Nephron progenitor cell (in vitro differentiated cells): ENCODE measurements around the gene APLP2.

Experiments used
- DNase-seq: peaks from one replicate; pipeline ENCODE4 v3.0.0; 2021
- H3K27ac Mint-ChIP-seq: 2 replicates; pipeline ENCODE4 v1.8.0; 2021; ENCODE audit warnings: mild to moderate bottlenecking, moderate library complexity, mixed read lengths
- H3K27me3 Mint-ChIP-seq: 2 replicates; pipeline ENCODE4 v1.8.0; 2021; ENCODE audit warnings: mild to moderate bottlenecking, low read depth, mixed read lengths; ENCODE audit not compliant: poor library complexity
- H3K36me3 Mint-ChIP-seq: 2 replicates; pipeline ENCODE4 v1.8.0; 2021; ENCODE audit warnings: low read depth, mixed read lengths
- H3K4me1 Mint-ChIP-seq: 2 replicates; pipeline ENCODE4 v1.8.0; 2021; ENCODE audit warnings: mixed read lengths
- H3K4me3 Mint-ChIP-seq: 2 replicates; pipeline ENCODE4 v1.8.0; 2021; ENCODE audit warnings: mild to moderate bottlenecking, moderate library complexity, mixed read lengths
- H3K9me3 Mint-ChIP-seq: 2 replicates; pipeline ENCODE4 v1.8.0; 2021; ENCODE audit warnings: mild to moderate bottlenecking, moderate library complexity, mixed read lengths
- TF ChIP-seq, protein P1 (sequence below): fragments of 200-600 bp; sonication (generic); IDR thresholded peaks from 2 replicates; pipeline ENCODE4 v1.5.0; 2021; ENCODE audit warnings: antibody characterized with exemption

Gene APLP2

DNA sequence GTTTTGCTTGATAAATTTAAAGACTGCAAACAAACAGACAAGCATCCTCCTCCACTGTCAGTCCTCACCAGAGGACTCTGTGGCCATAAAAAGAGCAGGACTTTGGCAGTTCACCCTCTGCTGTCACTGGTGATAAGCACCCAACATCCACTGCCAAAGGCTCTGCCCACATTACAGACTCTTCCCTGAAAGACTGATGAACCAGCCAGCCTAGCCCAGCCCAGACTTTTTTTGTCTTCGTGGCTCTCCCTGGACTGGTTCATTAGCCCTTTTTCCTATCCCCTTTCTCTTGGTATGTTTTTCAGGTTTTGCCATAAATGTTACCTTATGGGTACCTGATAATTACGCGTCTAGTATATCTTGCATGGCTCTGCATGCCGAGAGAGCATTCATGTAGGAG is 104.9 kb downstream of the APLP2 start:
- DNase-seq: no peak
- Mint-ChIP-seq H3K9me3 (peaks cover 13% of the 10 kb centered on the region), H3K4me1 (peaks cover 39% of the 10 kb centered on the region), H3K36me3 (no peaks in the 10 kb centered on the region), H3K4me3 (no peak overlapping the region), H3K27me3 (peaks cover 6% of the 10 kb centered on the region), H3K27ac (no peak overlapping the region)
- TF ChIP-seq, protein P1, sequence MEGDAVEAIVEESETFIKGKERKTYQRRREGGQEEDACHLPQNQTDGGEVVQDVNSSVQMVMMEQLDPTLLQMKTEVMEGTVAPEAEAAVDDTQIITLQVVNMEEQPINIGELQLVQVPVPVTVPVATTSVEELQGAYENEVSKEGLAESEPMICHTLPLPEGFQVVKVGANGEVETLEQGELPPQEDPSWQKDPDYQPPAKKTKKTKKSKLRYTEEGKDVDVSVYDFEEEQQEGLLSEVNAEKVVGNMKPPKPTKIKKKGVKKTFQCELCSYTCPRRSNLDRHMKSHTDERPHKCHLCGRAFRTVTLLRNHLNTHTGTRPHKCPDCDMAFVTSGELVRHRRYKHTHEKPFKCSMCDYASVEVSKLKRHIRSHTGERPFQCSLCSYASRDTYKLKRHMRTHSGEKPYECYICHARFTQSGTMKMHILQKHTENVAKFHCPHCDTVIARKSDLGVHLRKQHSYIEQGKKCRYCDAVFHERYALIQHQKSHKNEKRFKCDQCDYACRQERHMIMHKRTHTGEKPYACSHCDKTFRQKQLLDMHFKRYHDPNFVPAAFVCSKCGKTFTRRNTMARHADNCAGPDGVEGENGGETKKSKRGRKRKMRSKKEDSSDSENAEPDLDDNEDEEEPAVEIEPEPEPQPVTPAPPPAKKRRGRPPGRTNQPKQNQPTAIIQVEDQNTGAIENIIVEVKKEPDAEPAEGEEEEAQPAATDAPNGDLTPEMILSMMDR: no peak

- Mint-ChIP-seq H3K27me3 (no peaks in the 10 kb centered on the region), H3K4me1 (peaks cover 49% of the 10 kb centered on the region), H3K9me3 (peaks cover 13% of the 10 kb centered on the region), H3K27ac (no peak overlapping the region), H3K4me3 (no peak overlapping the region), H3K36me3 (no peaks in the 10 kb centered on the region)
- TF ChIP-seq, protein P1: no peak
- no peak for DNase-seq
These were observed 106.2 kb downstream of the APLP2 start for GRCh38 chr11:130175898-130176297.

- no peak overlapping the region for H3K4me3 Mint-ChIP-seq
- TF ChIP-seq, protein P1: no peak
- DNase-seq: no peak
- H3K9me3 Mint-ChIP-seq: peaks cover 13% of the 10 kb centered on the region
- H3K36me3 Mint-ChIP-seq: no peaks in the 10 kb centered on the region
- H3K27ac Mint-ChIP-seq: no peak overlapping the region
- peaks cover 49% of the 10 kb centered on the region for H3K4me1 Mint-ChIP-seq
- H3K27me3 Mint-ChIP-seq: no peaks in the 10 kb centered on the region
These were observed 108.1 kb downstream of the APLP2 start for GRCh38 chr11:130177782-130178181.

DNA sequence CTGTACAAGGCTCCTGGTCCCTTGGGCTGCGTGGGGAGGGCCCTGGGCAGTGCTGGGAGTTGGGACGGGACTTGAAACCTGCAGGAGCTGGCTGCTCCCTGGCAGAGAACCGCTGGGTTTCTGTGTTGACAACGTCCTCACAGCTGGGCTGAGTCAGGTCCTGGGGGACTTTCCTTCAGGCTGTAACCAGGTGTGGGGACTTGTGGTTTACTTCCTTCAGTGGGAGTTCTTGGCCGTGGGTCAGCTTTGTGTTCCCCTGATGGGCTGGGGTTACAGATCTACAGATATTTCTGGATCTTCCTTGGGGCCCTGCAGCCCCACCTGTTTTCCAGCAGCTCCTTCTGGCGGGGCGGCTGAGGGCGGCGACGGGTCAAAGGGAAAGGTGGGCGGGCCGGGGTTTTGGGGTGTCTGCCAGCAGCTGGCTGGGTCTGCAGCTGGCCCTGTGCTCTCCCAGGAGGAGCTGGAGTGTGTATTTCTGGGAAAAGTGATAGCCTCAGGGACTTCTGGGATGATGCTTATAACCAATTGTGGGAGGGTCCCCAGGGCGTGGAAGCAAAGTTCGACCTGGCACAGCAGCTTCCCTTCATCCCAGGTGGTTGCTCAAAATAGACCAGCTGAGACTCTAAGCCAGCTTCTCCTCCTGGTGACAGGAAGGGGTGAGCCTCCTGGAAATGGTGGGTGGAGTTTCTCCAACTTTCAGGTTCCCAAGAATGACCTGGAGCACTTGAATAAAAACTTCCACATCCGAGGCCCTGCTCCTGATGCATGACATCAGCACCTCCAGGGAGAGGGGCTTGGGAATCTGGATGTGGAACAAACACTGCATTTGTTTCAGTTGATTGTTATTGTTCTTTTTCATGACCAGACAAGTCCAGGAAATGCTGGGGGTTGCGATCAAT is 109.0 kb downstream of the APLP2 start:
- H3K27me3 Mint-ChIP-seq: no peaks in the 10 kb centered on the region
- DNase-seq: no peak
- no peak overlapping the region for H3K27ac Mint-ChIP-seq
- TF ChIP-seq, protein P1: no peak
- H3K36me3 Mint-ChIP-seq: no peaks in the 10 kb centered on the region
- H3K4me3 Mint-ChIP-seq: no peak overlapping the region
- H3K4me1 Mint-ChIP-seq: peaks cover 52% of the 10 kb centered on the region
- peaks cover 13% of the 10 kb centered on the region for H3K9me3 Mint-ChIP-seq

- peaks cover 11% of the 10 kb centered on the region for H3K9me3 Mint-ChIP-seq
- peak; percentile 27 for DNase-seq
- no peak overlapping the region for H3K4me3 Mint-ChIP-seq
- no peaks in the 10 kb centered on the region for H3K27me3 Mint-ChIP-seq
- TF ChIP-seq, protein P1: no peak
- H3K4me1 Mint-ChIP-seq: peaks cover 61% of the 10 kb centered on the region
- no peaks in the 10 kb centered on the region for H3K36me3 Mint-ChIP-seq
- peak overlapping the region; percentile 76 for H3K27ac Mint-ChIP-seq
These were observed 110.0 kb downstream of the APLP2 start for GRCh38 chr11:130179396-130180306.
